ENCODE results near the gene NTMT1.

DNA sequence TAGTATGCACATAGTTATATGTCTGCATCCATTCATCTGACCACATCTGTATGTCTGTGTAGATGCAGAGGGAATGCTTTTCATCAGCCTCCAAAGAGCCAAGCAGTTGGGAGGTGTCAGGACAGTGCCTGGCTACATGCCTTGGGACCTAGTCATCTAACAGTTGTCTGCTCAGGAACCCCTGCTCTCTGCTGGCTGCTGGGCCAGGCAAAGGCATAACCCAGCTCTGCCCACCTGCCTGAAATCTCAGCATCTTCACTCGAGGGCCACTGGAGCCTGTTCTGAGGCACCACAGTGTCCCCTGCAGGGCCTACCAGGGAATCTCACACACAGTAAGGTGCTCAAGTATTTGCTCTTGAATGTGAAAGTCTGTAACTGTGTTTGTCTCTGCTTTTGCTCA, 8.8 kb upstream of the NTMT1 start:
- TF ChIP-seq, protein P1, sequence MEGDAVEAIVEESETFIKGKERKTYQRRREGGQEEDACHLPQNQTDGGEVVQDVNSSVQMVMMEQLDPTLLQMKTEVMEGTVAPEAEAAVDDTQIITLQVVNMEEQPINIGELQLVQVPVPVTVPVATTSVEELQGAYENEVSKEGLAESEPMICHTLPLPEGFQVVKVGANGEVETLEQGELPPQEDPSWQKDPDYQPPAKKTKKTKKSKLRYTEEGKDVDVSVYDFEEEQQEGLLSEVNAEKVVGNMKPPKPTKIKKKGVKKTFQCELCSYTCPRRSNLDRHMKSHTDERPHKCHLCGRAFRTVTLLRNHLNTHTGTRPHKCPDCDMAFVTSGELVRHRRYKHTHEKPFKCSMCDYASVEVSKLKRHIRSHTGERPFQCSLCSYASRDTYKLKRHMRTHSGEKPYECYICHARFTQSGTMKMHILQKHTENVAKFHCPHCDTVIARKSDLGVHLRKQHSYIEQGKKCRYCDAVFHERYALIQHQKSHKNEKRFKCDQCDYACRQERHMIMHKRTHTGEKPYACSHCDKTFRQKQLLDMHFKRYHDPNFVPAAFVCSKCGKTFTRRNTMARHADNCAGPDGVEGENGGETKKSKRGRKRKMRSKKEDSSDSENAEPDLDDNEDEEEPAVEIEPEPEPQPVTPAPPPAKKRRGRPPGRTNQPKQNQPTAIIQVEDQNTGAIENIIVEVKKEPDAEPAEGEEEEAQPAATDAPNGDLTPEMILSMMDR (IDR thresholded peaks at IDR 0.05), result no peak
- TF ChIP-seq POLR2A (IDR thresholded peaks at IDR 0.05), result no peak
